ENCODE data around the gene ALDH1A2.

The ALDH1A2 gene

DNA sequence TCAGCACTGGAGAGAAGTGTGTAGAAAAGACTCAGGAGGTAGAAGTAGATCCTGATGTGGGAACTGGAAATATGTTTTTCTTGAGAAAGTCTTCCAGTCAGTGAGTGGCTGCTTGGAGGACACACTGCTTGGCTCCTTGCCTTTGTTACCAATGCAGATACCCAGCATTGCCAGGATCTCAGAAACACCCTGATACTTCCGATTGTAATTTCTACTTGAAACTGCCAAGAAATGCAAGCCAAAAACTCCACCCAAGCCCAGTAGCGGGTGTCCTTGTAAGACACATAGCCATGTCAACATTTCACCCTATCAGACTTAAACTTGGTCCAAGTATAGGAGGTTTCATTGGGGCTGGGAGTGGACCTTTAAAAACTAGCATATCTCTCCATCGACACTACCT, 141.8 kb downstream of the ALDH1A2 start:
- Histone ChIP-seq H3K36me3 (ENCODE audit: control insufficient read depth, low read depth, low read length) (no peaks in the 10 kb centered on the region), H3K9ac (ENCODE audit: low read length) (no peak overlapping the region), H3K4me1 (ENCODE audit: control insufficient read depth, low read depth, low read length) (no peaks in the 10 kb centered on the region), H3K27ac (ENCODE audit: low read length) (no peak overlapping the region), H3K27me3 (ENCODE audit: control insufficient read depth, insufficient read depth, low read length) (no peaks in the 10 kb centered on the region), H3K9me3 (ENCODE audit: control insufficient read depth, low read depth, low read length) (no peaks in the 10 kb centered on the region), H3K4me3 (ENCODE audit: low read length) (no peak overlapping the region)

DNA sequence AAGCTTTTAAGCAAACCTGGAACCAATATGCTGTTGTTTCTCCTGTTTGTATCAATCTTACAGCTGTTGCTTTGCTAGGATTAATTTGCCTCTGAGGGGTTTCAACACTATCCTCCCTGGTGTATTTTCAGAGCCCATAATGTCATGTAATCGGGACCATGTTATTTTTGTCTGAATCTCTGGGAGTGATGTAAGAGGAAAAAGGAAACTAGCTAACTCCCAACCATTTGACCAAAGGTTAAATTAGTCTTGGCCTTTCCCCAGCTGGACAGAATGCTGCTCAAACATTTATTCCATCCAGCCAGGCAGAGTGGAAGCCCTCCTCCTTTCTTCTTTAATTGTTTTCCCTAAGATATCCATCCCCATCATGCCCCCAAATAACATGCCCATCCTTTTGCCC, 142.2 kb downstream of the ALDH1A2 start:
- no peaks in the 10 kb centered on the region for H3K4me1 ChIP-seq (ENCODE audit: control insufficient read depth, low read depth, low read length)
- H3K27me3 ChIP-seq (ENCODE audit: control insufficient read depth, insufficient read depth, low read length): no peaks in the 10 kb centered on the region
- no peaks in the 10 kb centered on the region for H3K9me3 ChIP-seq (ENCODE audit: control insufficient read depth, low read depth, low read length)
- no peak overlapping the region for H3K27ac ChIP-seq (ENCODE audit: low read length)
- no peak overlapping the region for H3K9ac ChIP-seq (ENCODE audit: low read length)
- no peaks in the 10 kb centered on the region for H3K36me3 ChIP-seq (ENCODE audit: control insufficient read depth, low read depth, low read length)
- H3K4me3 ChIP-seq (ENCODE audit: low read length): no peak overlapping the region

DNA sequence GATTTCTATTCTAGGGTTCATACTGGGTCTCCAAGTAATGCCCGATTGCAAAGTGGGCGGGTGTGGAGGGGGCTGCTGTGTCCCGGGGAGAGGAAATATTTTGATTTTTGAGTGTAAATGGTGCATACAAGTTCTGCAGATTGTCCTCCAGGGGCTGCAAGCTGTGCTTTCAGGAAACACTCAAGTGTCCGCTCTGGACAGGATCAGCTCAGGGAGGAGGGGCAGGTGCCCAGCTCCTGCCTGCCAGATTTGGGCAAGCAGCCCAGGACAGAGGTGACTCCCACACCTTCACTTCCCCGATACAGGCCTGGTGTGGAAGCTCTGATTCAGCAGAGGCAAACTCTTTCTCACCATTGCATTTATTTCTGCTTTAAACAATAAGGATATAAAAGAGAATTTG, 142.7 kb downstream of the ALDH1A2 start:
- no peak overlapping the region for H3K4me3 ChIP-seq (ENCODE audit: low read length)
- H3K36me3 ChIP-seq (ENCODE audit: control insufficient read depth, low read depth, low read length): no peaks in the 10 kb centered on the region
- no peak overlapping the region for H3K27ac ChIP-seq (ENCODE audit: low read length)
- no peaks in the 10 kb centered on the region for H3K9me3 ChIP-seq (ENCODE audit: control insufficient read depth, low read depth, low read length)
- H3K27me3 ChIP-seq (ENCODE audit: control insufficient read depth, insufficient read depth, low read length): no peaks in the 10 kb centered on the region
- no peak overlapping the region for H3K9ac ChIP-seq (ENCODE audit: low read length)
- no peaks in the 10 kb centered on the region for H3K4me1 ChIP-seq (ENCODE audit: control insufficient read depth, low read depth, low read length)

DNA sequence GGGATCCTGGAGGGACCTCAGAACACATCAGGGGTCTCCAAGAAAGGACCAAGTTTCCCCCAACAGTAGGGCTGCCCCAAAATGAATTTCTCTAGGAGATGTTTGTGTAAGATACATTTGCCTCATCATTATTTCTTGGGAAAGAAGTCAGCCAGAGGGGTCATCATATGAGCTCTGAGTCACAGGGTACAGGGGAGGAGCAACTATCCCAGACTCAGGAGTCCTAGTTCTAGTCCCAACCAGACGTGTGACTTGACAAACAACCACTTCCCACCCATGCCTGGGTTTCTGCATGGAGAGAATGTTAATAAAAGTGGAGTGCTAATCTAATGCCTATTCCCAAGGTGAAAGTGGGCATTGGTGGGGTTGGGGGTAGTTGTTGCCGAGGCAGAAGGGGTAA, 144.1 kb downstream of the ALDH1A2 start:
- Histone ChIP-seq H3K27me3 (ENCODE audit: control insufficient read depth, insufficient read depth, low read length) (no peaks in the 10 kb centered on the region), H3K27ac (ENCODE audit: low read length) (no peak overlapping the region), H3K36me3 (ENCODE audit: control insufficient read depth, low read depth, low read length) (no peaks in the 10 kb centered on the region), H3K9ac (ENCODE audit: low read length) (no peak overlapping the region), H3K4me1 (ENCODE audit: control insufficient read depth, low read depth, low read length) (no peaks in the 10 kb centered on the region), H3K4me3 (ENCODE audit: low read length) (no peak overlapping the region), H3K9me3 (ENCODE audit: control insufficient read depth, low read depth, low read length) (no peaks in the 10 kb centered on the region)

DNA sequence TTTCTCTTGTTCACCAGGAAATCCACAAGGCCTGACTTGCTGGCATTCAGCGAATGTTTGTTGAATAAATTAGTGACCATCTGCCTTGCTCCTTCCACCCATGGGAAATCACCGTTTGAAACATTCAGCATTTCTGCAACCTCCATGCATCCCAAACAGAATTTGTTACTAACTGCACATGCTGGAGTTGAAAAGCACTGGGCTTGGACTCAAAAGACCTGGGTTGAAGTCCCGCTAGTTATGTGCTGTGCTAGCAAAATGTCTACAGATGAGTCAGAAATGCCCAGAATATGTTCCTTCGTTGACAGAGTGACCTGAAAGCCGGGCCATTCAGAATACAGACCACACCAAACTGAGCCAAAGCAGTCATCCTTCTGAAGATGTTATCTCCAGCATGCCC, 144.6 kb downstream of the ALDH1A2 start:
- H3K27ac ChIP-seq (ENCODE audit: low read length): no peak overlapping the region
- no peak overlapping the region for H3K9ac ChIP-seq (ENCODE audit: low read length)
- H3K4me3 ChIP-seq (ENCODE audit: low read length): no peak overlapping the region
- H3K9me3 ChIP-seq (ENCODE audit: control insufficient read depth, low read depth, low read length): no peaks in the 10 kb centered on the region
- H3K36me3 ChIP-seq (ENCODE audit: control insufficient read depth, low read depth, low read length): no peaks in the 10 kb centered on the region
- H3K4me1 ChIP-seq (ENCODE audit: control insufficient read depth, low read depth, low read length): no peaks in the 10 kb centered on the region
- H3K27me3 ChIP-seq (ENCODE audit: control insufficient read depth, insufficient read depth, low read length): no peaks in the 10 kb centered on the region

DNA sequence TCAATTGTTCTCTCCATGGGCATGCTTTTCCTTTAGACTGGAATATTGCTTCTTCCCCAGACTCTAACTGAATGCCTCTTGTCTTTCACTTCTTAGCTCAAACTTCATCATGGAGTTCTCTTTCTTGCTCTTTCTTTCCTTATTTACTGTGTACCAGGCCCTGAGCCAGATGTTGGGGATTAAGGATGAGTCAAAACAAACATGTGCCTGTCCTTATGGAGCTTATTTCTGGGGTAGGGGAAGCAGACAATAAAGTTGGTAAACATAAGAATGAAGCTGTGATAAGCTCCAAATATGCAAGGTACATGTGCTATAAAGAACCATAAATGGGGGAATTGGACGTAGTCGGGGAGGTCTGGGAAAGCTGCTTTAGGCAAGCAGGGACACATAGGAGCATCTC, 145.8 kb downstream of the ALDH1A2 start:
- H3K9me3 ChIP-seq (ENCODE audit: control insufficient read depth, low read depth, low read length): no peaks in the 10 kb centered on the region
- H3K9ac ChIP-seq (ENCODE audit: low read length): no peak overlapping the region
- H3K27me3 ChIP-seq (ENCODE audit: control insufficient read depth, insufficient read depth, low read length): no peaks in the 10 kb centered on the region
- no peak overlapping the region for H3K4me3 ChIP-seq (ENCODE audit: low read length)
- H3K4me1 ChIP-seq (ENCODE audit: control insufficient read depth, low read depth, low read length): no peaks in the 10 kb centered on the region
- H3K36me3 ChIP-seq (ENCODE audit: control insufficient read depth, low read depth, low read length): no peaks in the 10 kb centered on the region
- H3K27ac ChIP-seq (ENCODE audit: low read length): no peak overlapping the region

DNA sequence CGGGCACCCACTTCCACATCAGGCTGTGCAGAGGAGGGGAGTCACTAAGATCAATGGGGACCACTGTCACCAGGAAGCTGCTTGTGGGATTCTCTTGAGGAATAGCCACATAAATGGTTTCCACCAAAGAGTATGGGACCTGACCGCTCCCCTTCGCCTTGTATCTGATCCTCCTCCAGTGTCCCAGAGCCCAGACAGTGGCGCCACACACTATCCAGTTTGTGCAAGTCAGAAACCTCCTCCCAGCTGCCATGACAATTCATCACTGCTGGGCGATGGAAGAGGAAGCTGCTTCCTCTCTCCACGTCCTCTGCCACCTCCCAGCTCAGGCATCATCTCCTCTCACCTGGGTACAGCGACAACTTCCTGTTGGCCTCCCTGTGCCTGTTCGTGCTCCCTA, 147.5 kb downstream of the ALDH1A2 start:
- H3K9me3 ChIP-seq (ENCODE audit: control insufficient read depth, low read depth, low read length): no peaks in the 10 kb centered on the region
- no peaks in the 10 kb centered on the region for H3K36me3 ChIP-seq (ENCODE audit: control insufficient read depth, low read depth, low read length)
- H3K4me1 ChIP-seq (ENCODE audit: control insufficient read depth, low read depth, low read length): no peaks in the 10 kb centered on the region
- no peak overlapping the region for H3K9ac ChIP-seq (ENCODE audit: low read length)
- H3K27me3 ChIP-seq (ENCODE audit: control insufficient read depth, insufficient read depth, low read length): no peaks in the 10 kb centered on the region
- H3K27ac ChIP-seq (ENCODE audit: low read length): no peak overlapping the region
- no peak overlapping the region for H3K4me3 ChIP-seq (ENCODE audit: low read length)

DNA sequence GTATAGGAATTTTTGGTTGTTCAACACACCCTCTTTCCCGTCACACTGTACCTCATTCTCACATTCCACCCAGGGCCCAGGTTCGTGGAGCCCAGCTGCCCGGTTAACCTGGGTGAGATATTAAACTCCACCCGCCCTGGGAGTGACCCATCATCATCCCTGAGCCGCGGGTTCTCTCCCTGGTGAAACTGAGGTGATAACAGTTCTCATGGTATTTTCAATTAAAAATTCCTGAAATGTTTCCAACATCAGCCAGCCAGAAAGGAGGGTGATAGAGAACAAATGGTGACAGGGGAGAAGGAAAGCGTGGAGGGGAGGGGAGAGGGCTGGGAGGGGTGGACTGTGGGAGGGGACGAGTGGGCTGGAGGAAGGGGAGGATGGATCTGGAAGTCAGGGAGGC, 148.8 kb downstream of the ALDH1A2 start:
- Histone ChIP-seq H3K27me3 (ENCODE audit: control insufficient read depth, insufficient read depth, low read length) (no peaks in the 10 kb centered on the region), H3K4me3 (ENCODE audit: low read length) (no peak overlapping the region), H3K36me3 (ENCODE audit: control insufficient read depth, low read depth, low read length) (no peaks in the 10 kb centered on the region), H3K9me3 (ENCODE audit: control insufficient read depth, low read depth, low read length) (no peaks in the 10 kb centered on the region), H3K4me1 (ENCODE audit: control insufficient read depth, low read depth, low read length) (no peaks in the 10 kb centered on the region), H3K9ac (ENCODE audit: low read length) (no peak overlapping the region), H3K27ac (ENCODE audit: low read length) (no peak overlapping the region)

DNA sequence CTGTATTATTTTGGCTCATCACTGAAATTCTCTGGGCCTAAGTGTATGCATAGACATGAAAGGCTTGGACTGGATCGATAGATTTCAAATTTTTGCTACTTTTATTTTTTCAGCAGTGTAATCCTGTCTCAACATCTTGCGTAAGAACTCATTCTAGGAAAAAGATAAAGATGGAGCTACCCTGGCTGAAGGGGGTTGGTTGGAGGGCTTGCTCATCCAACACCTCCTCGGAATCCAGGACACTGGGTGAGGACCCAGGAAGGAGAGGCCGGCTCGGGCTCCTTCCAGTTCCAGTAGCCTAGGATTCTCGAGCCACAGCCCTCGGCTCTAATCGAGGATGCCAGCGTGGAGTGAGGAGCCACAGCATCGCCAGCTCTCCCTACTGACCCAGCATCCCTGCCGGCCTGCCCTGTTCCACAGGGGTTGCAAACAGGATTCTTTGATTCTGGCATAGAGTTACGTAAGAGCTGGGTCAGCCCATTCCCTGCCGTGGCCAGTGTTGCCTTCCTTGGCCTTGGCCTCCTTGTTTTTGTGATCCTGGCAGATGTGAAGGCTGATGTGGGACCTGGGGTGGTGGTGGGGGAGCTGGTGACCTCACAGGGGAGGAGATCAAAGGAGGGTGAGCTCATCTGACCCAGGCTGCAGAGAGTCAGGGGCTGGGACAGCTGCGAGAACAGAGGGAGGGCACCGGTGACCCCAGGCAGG, 149.5 kb downstream of the ALDH1A2 start:
- H3K36me3 ChIP-seq (ENCODE audit: control insufficient read depth, low read depth, low read length): no peaks in the 10 kb centered on the region
- no peak overlapping the region for H3K27ac ChIP-seq (ENCODE audit: low read length)
- H3K4me1 ChIP-seq (ENCODE audit: control insufficient read depth, low read depth, low read length): no peaks in the 10 kb centered on the region
- H3K9ac ChIP-seq (ENCODE audit: low read length): no peak overlapping the region
- H3K4me3 ChIP-seq (ENCODE audit: low read length): no peak overlapping the region
- H3K9me3 ChIP-seq (ENCODE audit: control insufficient read depth, low read depth, low read length): no peaks in the 10 kb centered on the region
- no peaks in the 10 kb centered on the region for H3K27me3 ChIP-seq (ENCODE audit: control insufficient read depth, insufficient read depth, low read length)

DNA sequence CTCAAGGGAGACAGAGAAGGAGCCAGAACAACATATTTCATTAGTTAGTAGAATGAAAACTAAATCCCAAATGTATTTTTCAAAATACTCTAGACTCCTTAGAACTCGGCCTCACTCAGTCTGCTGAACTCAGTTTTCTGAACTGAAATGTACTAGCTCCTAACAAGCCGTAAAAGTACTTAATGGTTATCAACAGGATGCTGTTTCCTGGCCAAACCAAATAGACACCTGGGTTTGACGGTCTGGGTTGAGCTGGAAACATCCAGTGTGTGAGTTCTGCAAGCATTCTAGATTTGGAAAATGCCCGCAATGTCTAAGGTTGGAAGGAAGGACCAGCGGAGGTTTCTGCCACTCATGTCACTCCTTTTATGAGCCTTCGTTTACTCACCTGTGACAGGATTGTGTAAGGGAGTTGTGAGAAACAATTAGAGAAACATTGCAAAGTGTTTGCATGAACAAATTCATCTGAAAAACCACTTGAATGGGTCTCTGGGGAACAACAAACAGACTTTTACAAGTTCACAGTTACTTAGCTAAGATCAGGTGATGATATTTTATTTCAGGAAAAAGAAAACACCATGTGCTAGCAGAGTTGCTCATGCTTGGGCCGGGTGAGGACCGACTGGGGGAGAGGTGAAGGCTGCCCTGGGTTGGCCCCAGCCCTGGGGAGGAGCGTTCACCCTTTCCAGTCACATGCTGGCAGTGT, 151.0 kb downstream of the ALDH1A2 start:
- Histone ChIP-seq H3K27ac (ENCODE audit: low read length) (no peak overlapping the region), H3K9me3 (ENCODE audit: control insufficient read depth, low read depth, low read length) (no peaks in the 10 kb centered on the region), H3K4me1 (ENCODE audit: control insufficient read depth, low read depth, low read length) (no peaks in the 10 kb centered on the region), H3K4me3 (ENCODE audit: low read length) (no peak overlapping the region), H3K36me3 (ENCODE audit: control insufficient read depth, low read depth, low read length) (no peaks in the 10 kb centered on the region), H3K27me3 (ENCODE audit: control insufficient read depth, insufficient read depth, low read length) (no peaks in the 10 kb centered on the region), H3K9ac (ENCODE audit: low read length) (no peak overlapping the region)

DNA sequence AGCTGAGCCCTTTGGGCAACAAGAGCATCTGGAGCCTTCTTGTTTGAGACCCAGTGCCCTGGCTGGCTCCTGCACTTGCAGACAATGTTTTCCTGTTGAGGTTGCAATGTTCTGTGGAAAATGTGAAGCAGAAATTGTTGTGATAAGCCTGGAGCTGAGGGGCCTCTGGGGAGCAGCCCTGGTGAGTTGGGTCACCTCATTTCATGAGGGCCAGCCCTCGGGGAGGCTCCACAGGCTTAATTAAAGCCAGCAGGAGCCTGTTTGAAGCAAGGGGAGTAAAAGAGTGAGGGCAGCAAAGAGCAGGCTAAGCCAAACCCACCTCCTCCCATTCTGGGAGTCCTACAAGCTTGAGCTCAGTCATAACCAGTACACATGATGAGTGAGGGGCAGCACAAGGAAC, 154.3 kb downstream of the ALDH1A2 start:
- no peaks in the 10 kb centered on the region for H3K36me3 ChIP-seq (ENCODE audit: control insufficient read depth, low read depth, low read length)
- H3K27ac ChIP-seq (ENCODE audit: low read length): no peak overlapping the region
- no peaks in the 10 kb centered on the region for H3K9me3 ChIP-seq (ENCODE audit: control insufficient read depth, low read depth, low read length)
- H3K27me3 ChIP-seq (ENCODE audit: control insufficient read depth, insufficient read depth, low read length): no peaks in the 10 kb centered on the region
- no peak overlapping the region for H3K9ac ChIP-seq (ENCODE audit: low read length)
- no peak overlapping the region for H3K4me3 ChIP-seq (ENCODE audit: low read length)
- no peaks in the 10 kb centered on the region for H3K4me1 ChIP-seq (ENCODE audit: control insufficient read depth, low read depth, low read length)

DNA sequence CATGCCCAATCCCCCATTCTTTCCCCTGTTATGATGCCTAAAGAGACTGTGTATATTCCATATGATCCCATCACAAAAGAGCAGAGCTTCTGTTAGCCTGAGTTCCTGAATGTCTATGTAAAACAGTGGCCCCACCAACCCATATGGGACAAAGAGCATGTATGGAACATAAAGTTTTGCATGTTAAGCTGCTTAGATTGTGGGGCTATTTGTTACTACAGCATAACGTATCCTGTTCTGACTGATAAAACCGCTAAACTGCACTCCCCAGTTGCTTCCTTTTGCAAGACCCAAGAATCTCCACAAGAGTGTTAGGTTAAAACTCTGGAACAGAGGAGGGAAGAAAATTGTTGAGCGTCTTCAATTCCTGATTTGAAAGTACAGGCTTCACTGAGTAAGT, 154.8 kb downstream of the ALDH1A2 start:
- H3K36me3 ChIP-seq (ENCODE audit: control insufficient read depth, low read depth, low read length): no peaks in the 10 kb centered on the region
- H3K9ac ChIP-seq (ENCODE audit: low read length): no peak overlapping the region
- no peak overlapping the region for H3K4me3 ChIP-seq (ENCODE audit: low read length)
- no peaks in the 10 kb centered on the region for H3K4me1 ChIP-seq (ENCODE audit: control insufficient read depth, low read depth, low read length)
- H3K27ac ChIP-seq (ENCODE audit: low read length): no peak overlapping the region
- no peaks in the 10 kb centered on the region for H3K9me3 ChIP-seq (ENCODE audit: control insufficient read depth, low read depth, low read length)
- no peaks in the 10 kb centered on the region for H3K27me3 ChIP-seq (ENCODE audit: control insufficient read depth, insufficient read depth, low read length)

All from iPS-18a (cell line).